Measurements from ENCODE around the gene FSD1. TPM values are rescaled to one million over a fixed set of nuclear protein-coding genes. Genes with fewer than 3 reads are reported as not detected.

FSD1 gene
- total and polyA plus RNA-seq, 10 of the 15 experiments (the other 5 are each of a cell fraction or from before 2014, with no cell fraction given) = 0.15 to 5.1 (median 4.0) TPM; not detected in 1

GRCh38 chr19:4372165-4373012 is 68.0 kb downstream of the FSD1 start:
- ChIA-PET CTCF (no interaction called here), RAD21 (ENCODE audit: unreplicated experiment) (no interaction called here), SMC1A (ENCODE audit: uncharacterized antibody, unreplicated experiment) (no interaction called here), POLR2A (no interaction called here)
- Histone ChIP-seq H2AFZ (ENCODE audit: control insufficient read depth, low read depth, low read length) (no peak overlapping the region), H3K79me2 (ENCODE audit: control insufficient read depth, insufficient read depth, low read length) (peaks cover 95% of the 10 kb centered on the region), H3K4me1 (ENCODE audit: control insufficient read depth, insufficient read depth, low read length) (peaks cover 86% of the 10 kb centered on the region), H3K9me3 (replicated peaks; ENCODE audit: control insufficient read depth, insufficient read depth, low read length) (no peaks in the 10 kb centered on the region), H3K36me3 (ENCODE audit: control insufficient read depth in 2 of 2, insufficient read depth in 2 of 2, low read length in 1 of 2) (peaks cover 10 to 19% of the 10 kb centered on the region in 2 experiments; a peak in 3 of 4 replicates), H4K20me1 (ENCODE audit: control insufficient read depth, insufficient read depth) (no peaks in the 10 kb centered on the region), H3K27me3 (replicated peaks in 1 of 2; ENCODE audit: control insufficient read depth in 2 of 2, insufficient read depth in 2 of 2, low read length in 1 of 2) (no peaks in the 10 kb centered on the region), H3K4me3 (no peak overlapping the region), H3K9ac (ENCODE audit: control insufficient read depth, insufficient read depth, low read length) (no peak overlapping the region), H3K4me2 (ENCODE audit: control insufficient read depth, insufficient read depth) (no peak overlapping the region; the same call in 1 of the 2 replicates), H3K27ac (ENCODE audit: control insufficient read depth, insufficient read depth) (no peak overlapping the region)
- BruUV-seq (replicated peaks) = no TSS peak
- 93% methylated on average over 22 of the region's 22 CpGs for WGBS (ENCODE audit: insufficient coverage, insufficient replicate concordance, low lambda C conversion rate, missing lambda C conversion rate)
- FAIRE-seq (no peak), DNase-seq (ENCODE audit: low read depth, low spot score) (no peak), ATAC-seq (no peak)
- intact Hi-C loops (cut with micrococcal nuclease; ENCODE audit: unreplicated experiment) (no loop called here), in situ Hi-C loops (cut with MboI) (no loop called here)
- TF ChIP-seq CUX1 (IDR thresholded peaks at IDR 0.05; ENCODE audit: insufficient replicate concordance, low read depth, low read length) = no peak
- TF ChIP-seq CBX5 (IDR thresholded peaks at IDR 0.05; ENCODE audit: low read depth) = no peak
- no peak for TF ChIP-seq MEF2A (IDR thresholded peaks at IDR 0.05; ENCODE audit: insufficient read depth, low read depth, low read length)
- TF ChIP-seq SUZ12 (IDR thresholded peaks at IDR 0.05; ENCODE audit: unreplicated experiment) = no peak
- TF ChIP-seq ESRRA (IDR thresholded peaks at IDR 0.05; ENCODE audit: low read length) = no peak
- TF ChIP-seq IKZF2 (IDR thresholded peaks at IDR 0.05) = no peak
- TF ChIP-seq NRF1 (conservative IDR thresholded peaks at IDR 0.05; ENCODE audit: low read depth, low read length) = no peak
- no peak for TF ChIP-seq EZH2 (IDR thresholded peaks at IDR 0.05; ENCODE audit: borderline replicate concordance, control insufficient read depth, low read depth, low read length)
- TF ChIP-seq USF2 (IDR thresholded peaks at IDR 0.05; ENCODE audit: borderline replicate concordance, low read depth, low read length) = no peak
- TF ChIP-seq YY1 (IDR thresholded peaks at IDR 0.05; ENCODE audit: low read depth, low read length) = no peak
- TF ChIP-seq ZNF687 (IDR thresholded peaks at IDR 0.05) = no peak
- no peak for TF ChIP-seq SMAD1 (IDR thresholded peaks at IDR 0.05; ENCODE audit: low read depth, partially characterized antibody)
- TF ChIP-seq SREBF1 (IDR thresholded peaks at IDR 0.05; ENCODE audit: low read length) = no peak
- no peak for TF ChIP-seq TARDBP (IDR thresholded peaks at IDR 0.05; ENCODE audit: borderline replicate concordance)
